Measurements from ENCODE around the gene DIS3L2.

GRCh38 chr2:231931481-231931915, 30.0 kb upstream of the DIS3L2 start:
- TF ChIP-seq CTCF (conservative IDR thresholded peaks at IDR 0.05; ENCODE audit: low read length) (no peak), EZH2phosphoT487 (IDR thresholded peaks at IDR 0.05; ENCODE audit: borderline replicate concordance) (no peak)
